Activated B cell treated with CpG ODN at 0.5 μM for 24 hours (primary cell): ENCODE data around the gene GPR18. TPM values are rescaled to one million over a fixed set of nuclear protein-coding genes. Genes with fewer than 3 reads are reported as not detected.
A peak's percentile ranks its signal among the peaks of the same experiment; 100 is the strongest.

Source experiments
- ATAC-seq: fragments of 200-7000 bp; cut with Tn5 transposase; one replicate; pipeline ENCODE4 v1.10.0; 2021; ENCODE audit warnings: low read depth, mild to moderate bottlenecking, moderate library complexity
- CTCF ChIA-PET: fragments of 350-600 bp; sonication (Branson Sonifier 250); formaldehyde crosslinking; loops from one replicate; lab custom pipeline; 2021; ENCODE audit warnings: antibody characterized with exemption; lab: Charles Lee
- POLR2A ChIA-PET: fragments of 350-600 bp; sonication (Branson Sonifier 250); formaldehyde crosslinking; loops from one replicate; lab custom pipeline; 2021; ENCODE audit warnings: antibody characterized with exemption; lab: Charles Lee
- DNase-seq: peaks from one replicate; pipeline ENCODE4 v3.0.0; 2022
- H3K27ac Mint-ChIP-seq: one replicate; pipeline ENCODE4 v1.8.0; 2020; ENCODE audit warnings: mixed read lengths
- H3K27me3 Mint-ChIP-seq: one replicate; pipeline ENCODE4 v1.8.0; 2021; ENCODE audit warnings: mixed read lengths
- H3K36me3 Mint-ChIP-seq: one replicate; pipeline ENCODE4 v1.8.0; 2021; ENCODE audit warnings: low read depth, mixed read lengths
- H3K4me1 Mint-ChIP-seq: one replicate; pipeline ENCODE4 v1.8.0; 2021; ENCODE audit warnings: mixed read lengths
- H3K4me3 Mint-ChIP-seq: one replicate; pipeline ENCODE4 v1.8.0; 2020; ENCODE audit warnings: mild to moderate bottlenecking, mixed read lengths
- H3K9me3 Mint-ChIP-seq: one replicate; pipeline ENCODE4 v1.8.0; 2020; ENCODE audit warnings: mixed read lengths
- CTCF ChIP-seq: fragments of 200-600 bp; IDR thresholded peaks from one replicate; pipeline ENCODE4 v1.8.0; 2022; ENCODE audit warnings: antibody characterized with exemption, mild to moderate bottlenecking
- intact Hi-C: fragments of 100-400 bp; cut with micrococcal nuclease; formaldehyde crosslinking; loops from one replicate; pipeline ENCODE4 v1.15.1; 2024
- total RNA-seq: library from RNA; stranded (reverse); gene quantifications from 2 replicates; pipeline ENCODE4 v1.2.3, GENCODE V29; 2022

Gene GPR18
- total RNA-seq, 1 donor from 2014 or later, result 29.0 TPM

GRCh38 chr13:99261059-99261458 is 2.9 kb upstream of the GPR18 start:
- POLR2A ChIA-PET, result interaction anchor here (0.6 to 2.7 kb wide), 5 partner anchors 9 to 159 kb away, joined by 4 to 39 read pairs (median 7); partner anchors contain the start of gene UBAC2
- Mint-ChIP-seq H3K4me3 (no peak overlapping the region), H3K9me3 (no peaks in the 10 kb centered on the region), H3K4me1 (peaks cover 90% of the 10 kb centered on the region), H3K36me3 (peaks cover 24% of the 10 kb centered on the region), H3K27me3 (no peaks in the 10 kb centered on the region), H3K27ac (peak overlapping the region; percentile 96)
- CTCF ChIA-PET, result interaction anchor here (1.4 to 2.7 kb wide), 5 partner anchors 8 to 84 kb away, joined by 5 to 24 read pairs (median 8); partner anchors contain the start of gene UBAC2
- ATAC-seq (no peak), DNase-seq (no peak)
- no peak for TF ChIP-seq CTCF
- intact Hi-C loops, result no loop called here

DNA sequence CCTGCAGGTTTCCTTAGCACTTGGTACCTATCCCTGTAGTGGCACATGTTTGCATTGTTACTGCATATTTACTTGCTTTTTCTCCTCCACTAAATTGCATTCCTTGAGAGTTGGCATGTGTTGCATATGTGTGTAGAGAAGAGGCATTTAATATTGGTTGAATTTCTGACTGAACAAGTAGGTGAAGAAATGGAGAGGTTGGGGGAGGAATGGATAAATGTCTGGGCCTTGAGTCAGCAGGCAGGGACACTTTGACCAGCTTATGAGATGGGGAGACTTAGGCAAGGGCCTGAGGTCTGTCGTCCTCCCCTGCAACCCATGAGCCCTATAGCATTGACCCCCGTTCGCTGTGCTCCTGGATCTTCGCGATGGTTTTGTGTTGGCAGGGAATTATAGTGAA is 2.0 kb upstream of the GPR18 start:
- intact Hi-C loops, result no loop called here
- TF ChIP-seq CTCF, result no peak
- peaks cover 24% of the 10 kb centered on the region for H3K36me3 Mint-ChIP-seq
- ChIA-PET POLR2A (interaction anchor here (1.2 to 2.7 kb wide), 5 partner anchors 9 to 160 kb away, joined by 4 to 39 read pairs (median 5); partner anchors contain the start of gene UBAC2), CTCF (interaction anchor here (0.8 to 2.7 kb wide), 9 partner anchors 9 to 177 kb away, joined by 3 to 24 read pairs (median 8); partner anchors contain the start of gene UBAC2)
- H3K4me1 Mint-ChIP-seq, result peaks cover 92% of the 10 kb centered on the region
- peak overlapping the region; percentile 96 for H3K27ac Mint-ChIP-seq
- H3K4me3 Mint-ChIP-seq, result peak overlapping the region; percentile 94
- no peaks in the 10 kb centered on the region for H3K27me3 Mint-ChIP-seq
- H3K9me3 Mint-ChIP-seq, result no peaks in the 10 kb centered on the region
- no peak for DNase-seq
- ATAC-seq, result no peak

DNA sequence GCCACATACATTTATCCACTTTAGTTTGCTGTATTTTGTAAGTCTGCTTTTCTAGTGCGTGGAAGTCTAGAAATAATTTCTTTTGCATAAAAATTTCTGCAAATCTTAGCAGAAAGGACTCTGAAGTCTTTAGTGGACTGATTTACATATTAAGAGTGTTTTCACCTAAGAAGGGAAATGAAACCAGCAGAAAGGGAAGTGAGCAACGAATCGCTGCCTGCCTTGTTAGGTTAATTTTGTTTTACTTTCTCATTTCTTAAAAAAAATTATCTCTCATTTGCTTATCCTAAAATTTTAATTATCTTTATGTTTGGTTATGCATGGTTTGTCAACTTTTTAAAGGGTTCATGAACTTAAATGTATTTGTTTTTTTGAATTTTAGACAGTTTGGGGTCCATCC is 767 bp upstream of the GPR18 start:
- H3K27me3 Mint-ChIP-seq, result no peaks in the 10 kb centered on the region
- DNase-seq (no peak), ATAC-seq (peak; percentile 56)
- POLR2A ChIA-PET, result interaction anchor here (0.7 to 4.7 kb wide), 19 partner anchors 11 to 284 kb away, joined by 3 to 128 read pairs (median 5); partner anchors contain the start of gene UBAC2
- no peak for TF ChIP-seq CTCF
- H3K9me3 Mint-ChIP-seq, result no peaks in the 10 kb centered on the region
- H3K27ac Mint-ChIP-seq, result peak overlapping the region; percentile 96
- intact Hi-C loops, result loop anchor here (1.0 to 5.0 kb wide), 8 partner anchors 23 to 1826 kb away; partner anchors contain the start of gene TM9SF2
- peaks cover 34% of the 10 kb centered on the region for H3K36me3 Mint-ChIP-seq
- CTCF ChIA-PET, result interaction anchor here (0.8 to 2.7 kb wide), 11 partner anchors 10 to 82 kb away, joined by 3 to 24 read pairs (median 8); partner anchors contain the start of gene UBAC2
- peaks cover 88% of the 10 kb centered on the region for H3K4me1 Mint-ChIP-seq
- peak overlapping the region; percentile 94 for H3K4me3 Mint-ChIP-seq

GRCh38 chr13:99257291-99257690 is 888 bp downstream of the GPR18 start:
- TF ChIP-seq CTCF, result no peak
- peaks cover 75% of the 10 kb centered on the region for H3K4me1 Mint-ChIP-seq
- H3K36me3 Mint-ChIP-seq, result peaks cover 34% of the 10 kb centered on the region
- H3K27me3 Mint-ChIP-seq, result no peaks in the 10 kb centered on the region
- ChIA-PET CTCF (interaction anchor here (1.0 to 2.1 kb wide), 7 partner anchors 9 to 179 kb away, joined by 3 to 20 read pairs (median 4); partner anchors contain the start of gene UBAC2), POLR2A (interaction anchor here (0.6 to 4.7 kb wide), 8 partner anchors 12 to 118 kb away, joined by 4 to 128 read pairs (median 10); partner anchors contain the start of gene UBAC2)
- intact Hi-C loops, result loop anchor here (5.0 kb wide), 1 partner anchor 245 kb away; the partner anchor contains the start of gene TM9SF2
- no peaks in the 10 kb centered on the region for H3K9me3 Mint-ChIP-seq
- DNase-seq, result no peak
- no peak for ATAC-seq
- H3K27ac Mint-ChIP-seq, result peak overlapping the region; percentile 56
- H3K4me3 Mint-ChIP-seq, result peak overlapping the region; percentile 71

GRCh38 chr13:99256709-99257108 is 1.5 kb downstream of the GPR18 start:
- Mint-ChIP-seq H3K9me3 (no peaks in the 10 kb centered on the region), H3K4me1 (peaks cover 75% of the 10 kb centered on the region), H3K27me3 (no peaks in the 10 kb centered on the region), H3K36me3 (peaks cover 38% of the 10 kb centered on the region), H3K27ac (peak overlapping the region; percentile 87), H3K4me3 (peak overlapping the region; percentile 85)
- CTCF ChIA-PET, result interaction anchor here (0.7 to 2.4 kb wide), 9 partner anchors 9 to 173 kb away, joined by 3 to 20 read pairs (median 10); partner anchors contain the start of gene UBAC2
- POLR2A ChIA-PET, result interaction anchor here (0.6 to 4.7 kb wide), 20 partner anchors 9 to 245 kb away, joined by 3 to 128 read pairs (median 5); partner anchors contain the start of gene UBAC2
- ATAC-seq, result peak; percentile 22
- DNase-seq, result no peak
- TF ChIP-seq CTCF, result no peak
- intact Hi-C loops, result loop anchor here (5.0 kb wide), 1 partner anchor 246 kb away; the partner anchor contains the start of gene TM9SF2
